HepG2 (cell line): ENCODE data around the gene KXD1. TPM values are rescaled to one million over a fixed set of nuclear protein-coding genes. Genes with fewer than 3 reads are reported as not detected.
A peak's percentile ranks its signal among the peaks of the same experiment; 100 is the strongest.

Experiments used
- ATF5 ChIP-seq: sonication (generic); formaldehyde crosslinking; IDR thresholded peaks from 2 replicates; pipeline ENCODE4 v1.4.0; 2020; ENCODE audit warnings: mild to moderate bottlenecking, low read depth, missing genetic modification reagents
- HMGXB4 ChIP-seq, 2 experiments: sonication (generic) in 1 of 2; formaldehyde crosslinking in 1 of 2; IDR thresholded peaks; 2 replicates each; pipeline versions ENCODE4 v1.4.0 to v1.6.1; 2018 to 2020; ENCODE audit warnings: missing genetic modification reagents in 2 of 2, borderline replicate concordance in 1 of 2, low read depth in 1 of 2, mild to moderate bottlenecking in 1 of 2, missing biosample characterization in 1 of 2
- MAZ ChIP-seq, 2 experiments: sonication (generic) in 1 of 2; formaldehyde crosslinking in 1 of 2; IDR thresholded peaks; 2 replicates each; pipeline versions ENCODE4 v1.5.0 to v1.6.1; 2012 to 2020; ENCODE audit warnings: low read depth in 2 of 2, mild to moderate bottlenecking in 2 of 2, borderline replicate concordance in 1 of 2, improper control_type of control experiment in 1 of 2, low read length in 1 of 2, missing genetic modification reagents in 1 of 2, moderate library complexity in 1 of 2
- PPARG ChIP-seq: conservative IDR thresholded peaks from 2 replicates; pipeline ENCODE4 v1.6.1; 2016; ENCODE audit warnings: missing biosample characterization, missing genetic modification reagents
- RAD51 ChIP-seq: fragments of 450-650 bp; IDR thresholded peaks from 2 replicates; pipeline ENCODE4 v1.6.1; 2016; ENCODE audit warnings: borderline replicate concordance
- THRA ChIP-seq: sonication (generic); formaldehyde crosslinking; IDR thresholded peaks from 2 replicates; pipeline ENCODE4 v1.4.0; 2020; ENCODE audit warnings: missing genetic modification reagents, borderline replicate concordance
- ZBTB33 ChIP-seq: sonication (generic); formaldehyde crosslinking; IDR thresholded peaks from 2 replicates; pipeline ENCODE4 v1.4.0; 2020; ENCODE audit warnings: missing genetic modification reagents
- ZBTB7B ChIP-seq: sonication (generic); formaldehyde crosslinking; IDR thresholded peaks from 2 replicates; pipeline ENCODE4 v1.4.0; 2020; ENCODE audit warnings: missing genetic modification reagents
- ZHX2 ChIP-seq, 2 experiments: sonication (generic) in 1 of 2; formaldehyde crosslinking in 1 of 2; IDR thresholded peaks; 2 replicates each; pipeline versions ENCODE4 v1.6.1 to v1.9.0; 2014 to 2022; ENCODE audit warnings: antibody characterized with exemption in 1 of 2, borderline replicate concordance in 1 of 2, inconsistent platforms in 1 of 2, low read depth in 1 of 2, missing genetic modification reagents in 1 of 2
- ZNF234 ChIP-seq: sonication (generic); formaldehyde crosslinking; conservative IDR thresholded peaks from 2 replicates; pipeline ENCODE4 v1.5.1; 2020; ENCODE audit warnings: mild to moderate bottlenecking, missing genetic modification reagents
- ZNF468 ChIP-seq: sonication (generic); formaldehyde crosslinking; IDR thresholded peaks from 2 replicates; pipeline ENCODE4 v1.8.0; 2022; ENCODE audit warnings: mild to moderate bottlenecking, moderate library complexity, missing genetic modification reagents
- ZNF552 ChIP-seq: sonication (generic); formaldehyde crosslinking; IDR thresholded peaks from 2 replicates; pipeline ENCODE4 v1.9.0; 2022; ENCODE audit warnings: missing genetic modification reagents, mild to moderate bottlenecking, borderline replicate concordance
- ZNF672 ChIP-seq: sonication (generic); formaldehyde crosslinking; IDR thresholded peaks from 2 replicates; pipeline ENCODE4 v1.8.1; 2022; ENCODE audit warnings: missing genetic modification reagents
- polyA plus RNA-seq, 8 experiments: library from polyadenylated mRNA; depleted of rRNA in 3 of 8; stranded (reverse) in 7 of 8; unstranded in 1 of 8; fragments of >200 nt; fragmentation: Illumina TruSeq in 4 of 8; extraction: Trizol in 4 of 8; gene quantifications; 2 replicates each; pipeline versions ENCODE4 v1.2.1 to v1.2.3, GENCODE V29; 2011 to 2016; ENCODE audit warnings: low read depth in 4 of 8, missing spikeins in 1 of 8, mixed read lengths in 1 of 8; ENCODE audit not compliant: insufficient read depth in 1 of 8
- total RNA-seq, 5 experiments: library from RNA; depleted of rRNA; stranded (reverse); fragments of >200 nt; fragmentation: Illumina TruSeq; extraction: Trizol; gene quantifications; 2 replicates each; pipeline ENCODE4 v1.2.3, GENCODE V29; 2016; ENCODE audit warnings: low read depth in 1 of 5

Gene KXD1
- total and polyA plus RNA-seq, 2 of the 13 experiments (the other 11 are each of a cell fraction or from before 2014, with no cell fraction given): 44.6 to 143 TPM

- TF ChIP-seq THRA (CRISPR knock-in tag): peak; percentile 31; the same call in 1 of the 2 replicates
- TF ChIP-seq ZNF552 (CRISPR knock-in tag): peak; percentile 96; the same call in 1 of the 2 replicates
- TF ChIP-seq ZBTB33 (CRISPR knock-in tag): peak; percentile 72; the same call in 1 of the 2 replicates
- TF ChIP-seq ZBTB7B (CRISPR knock-in tag): no peak; the same call in 1 of the 2 replicates
- TF ChIP-seq RAD51: no peak
- TF ChIP-seq ZNF234 (CRISPR knock-in tag): peak; percentile 98
- TF ChIP-seq ATF5 (CRISPR knock-in tag): peak; percentile 89
- no peak for TF ChIP-seq ZNF672 (CRISPR knock-in tag)
- TF ChIP-seq HMGXB4 (CRISPR knock-in tag; IDR thresholded peaks at IDR 0.05; ENCODE audit: borderline replicate concordance in 1 of 2, low read depth in 1 of 2): peak in 1 of 2 experiments; percentile 8; a peak in 1 of 4 replicates
- peak; percentile 99 for TF ChIP-seq ZNF468 (CRISPR knock-in tag)
- TF ChIP-seq MAZ (IDR thresholded peaks at IDR 0.05; ENCODE audit: borderline replicate concordance, low read depth, low read length): no peak
- peak; percentile 76; the same call in 1 of the 2 replicates for TF ChIP-seq MAZ (CRISPR knock-in tag; IDR thresholded peaks at IDR 0.05; ENCODE audit: low read depth)
- no peak for TF ChIP-seq PPARG (CRISPR knock-in tag)
- 0 out of 2 replicates have a peak, but pooled peaks have one; percentile 39 for TF ChIP-seq ZHX2 (IDR thresholded peaks at IDR 0.05; ENCODE audit: low read depth)
- peak; percentile 97 for TF ChIP-seq ZHX2 (CRISPR knock-in tag; IDR thresholded peaks at IDR 0.05; ENCODE audit: borderline replicate concordance)
These were observed 32.0 kb downstream of the KXD1 start (continued) for GRCh38 chr19:18589380-18590272.
